ENCODE data around the gene IGSF8.
A peak's percentile ranks its signal among the peaks of the same experiment; 100 is the strongest.

Gene IGSF8

GRCh38 chr1:160084771-160085321 is 13.6 kb downstream of the IGSF8 start:
- no peak for DNase-seq

- peak; percentile 70 for DNase-seq
These were observed 14.2 kb downstream of the IGSF8 start for GRCh38 chr1:160083968-160084770.

DNA sequence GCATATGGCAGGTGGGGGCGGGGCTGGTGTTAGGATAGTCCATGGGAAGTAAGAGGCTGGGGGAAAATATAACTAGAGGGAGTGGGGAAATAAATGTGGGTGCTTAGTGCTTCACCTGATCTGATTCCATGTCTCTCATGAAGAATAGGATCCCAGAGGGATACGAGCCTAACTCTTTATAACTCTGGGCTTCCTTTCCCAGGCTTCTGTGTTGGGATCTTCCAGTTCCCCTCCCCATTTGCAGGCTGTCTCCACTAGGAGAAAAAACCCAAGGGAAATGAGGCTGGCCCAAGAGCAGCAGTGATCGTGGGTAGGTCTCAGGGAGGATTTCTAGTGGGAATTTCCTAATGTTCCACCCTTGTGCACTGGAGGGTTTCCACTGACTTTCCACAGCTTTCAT is 15.5 kb downstream of the IGSF8 start:
- DNase-seq = no peak

DNA sequence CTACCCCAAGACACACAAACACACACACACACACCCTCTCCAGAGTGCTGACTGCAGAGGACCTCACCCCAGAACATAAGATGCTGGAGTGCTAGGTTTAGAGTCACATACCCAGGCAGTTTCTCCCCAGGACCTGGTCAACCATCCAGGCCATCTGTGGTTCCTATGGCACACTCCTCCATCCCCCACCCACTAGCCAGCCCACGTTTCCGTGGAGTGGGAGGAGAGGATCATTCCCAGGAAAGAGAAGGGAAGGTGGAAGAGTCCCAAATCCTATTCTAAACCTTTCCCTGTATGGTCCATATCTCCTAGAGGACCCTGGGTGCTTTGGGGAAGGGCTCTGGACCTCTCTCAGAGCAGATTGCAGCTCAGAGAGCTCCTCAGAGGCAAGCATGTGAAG is 15.9 kb downstream of the IGSF8 start:
- DNase-seq = no peak

DNA sequence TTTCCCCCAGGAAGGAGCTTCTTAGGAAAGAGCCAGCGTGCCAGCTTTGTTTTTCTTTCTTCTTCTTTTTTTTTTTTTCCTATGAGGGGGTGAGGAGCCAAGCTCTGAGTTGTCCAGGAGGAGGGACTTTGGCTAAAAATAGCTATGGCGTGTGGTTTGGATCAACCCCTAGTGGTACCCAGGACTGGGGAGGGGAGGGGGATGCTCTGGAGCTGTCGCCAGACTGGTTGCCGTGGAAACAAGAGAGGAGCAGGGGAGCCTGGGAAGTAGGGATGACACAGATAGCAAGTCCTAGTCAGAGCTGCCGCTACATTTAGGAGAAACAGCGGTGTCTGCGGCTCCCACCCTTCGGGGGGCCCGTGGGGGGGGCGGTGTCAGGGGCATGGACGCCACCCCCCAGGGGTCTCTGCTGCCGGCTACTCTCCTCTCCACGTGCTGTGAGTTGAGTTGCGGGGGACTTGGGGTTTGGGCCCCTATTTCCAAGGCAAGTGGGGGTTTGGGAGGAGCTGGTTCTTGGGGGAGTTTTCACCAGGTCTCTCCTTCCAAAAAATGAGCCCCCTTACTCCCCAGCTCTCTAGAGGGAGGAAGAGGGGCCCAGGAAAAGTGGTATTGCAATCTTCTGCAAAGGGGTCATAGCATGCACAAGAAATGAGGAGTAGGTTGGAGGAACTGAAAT is 17.0 kb downstream of the IGSF8 start, which contains the start of gene KCNJ9:
KCNJ9 (plus strand) TSS at position 278 of the 676 bp plus-strand sequence. CDS start 2,493 bp downstream, outside the sequence.
- DNase-seq = no peak

GRCh38 chr1:160080381-160081100 is 17.9 kb downstream of the IGSF8 start:
- no peak for DNase-seq

GRCh38 chr1:160079448-160079847 is 19.0 kb downstream of the IGSF8 start:
- no peak for DNase-seq

DNA sequence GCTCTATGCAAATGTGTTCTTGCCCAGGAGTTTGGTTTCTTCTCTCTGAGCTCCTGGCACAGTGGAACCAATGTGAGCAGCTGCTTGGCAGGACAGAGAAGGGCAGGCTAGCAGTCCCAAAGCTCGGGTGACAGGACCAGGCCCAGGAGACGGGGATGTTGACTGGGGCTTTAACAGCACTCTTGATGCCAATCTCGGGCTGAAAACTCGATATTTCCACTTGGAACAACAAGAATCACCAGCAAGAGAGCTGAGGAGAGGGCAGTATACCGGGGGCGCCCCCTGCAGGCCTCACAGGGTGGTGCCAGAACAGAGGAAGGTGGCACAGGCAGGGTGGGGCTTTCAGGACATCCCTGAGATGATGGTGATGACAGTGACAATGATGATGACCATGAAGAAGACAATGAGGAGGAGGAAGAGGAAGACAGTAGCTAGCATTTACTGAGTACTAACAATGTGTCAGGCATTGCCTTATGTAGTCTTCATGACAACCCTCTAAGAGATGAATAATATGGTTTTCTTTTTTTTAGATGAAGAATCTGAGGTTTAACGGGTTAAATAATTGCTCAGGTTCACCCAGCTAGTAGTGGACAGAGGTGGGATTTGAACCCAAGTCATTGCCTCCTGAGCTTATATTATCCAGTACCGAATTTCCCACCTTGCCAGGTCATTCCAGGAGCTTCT is 19.8 kb downstream of the IGSF8 start:
- peak; percentile 74 for DNase-seq

DNA sequence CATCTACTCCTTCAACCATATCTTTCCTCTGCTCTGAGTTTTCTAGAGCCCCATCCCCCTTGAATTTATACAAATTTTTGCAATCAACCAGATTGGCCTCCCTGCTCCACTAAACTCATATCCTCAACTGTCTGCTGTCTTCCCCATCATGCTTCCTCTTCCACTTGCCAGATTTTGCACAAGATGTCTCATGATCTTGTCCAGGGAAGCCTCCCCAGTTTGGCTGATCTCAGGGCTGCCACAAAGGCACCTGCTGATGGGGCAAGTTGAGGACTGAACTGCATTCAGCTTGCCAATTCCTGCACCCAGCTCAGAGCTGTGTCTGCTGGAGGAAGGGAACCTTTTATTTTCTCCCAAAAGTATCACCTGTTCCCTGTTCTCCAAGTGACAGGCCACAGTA is 20.9 kb downstream of the IGSF8 start:
- no peak for DNase-seq

- no peak for DNase-seq
These were observed 22.1 kb downstream of the IGSF8 start for GRCh38 chr1:160076295-160076694.

GRCh38 chr1:160075836-160076235 is 22.6 kb downstream of the IGSF8 start:
- no peak for DNase-seq

DNA sequence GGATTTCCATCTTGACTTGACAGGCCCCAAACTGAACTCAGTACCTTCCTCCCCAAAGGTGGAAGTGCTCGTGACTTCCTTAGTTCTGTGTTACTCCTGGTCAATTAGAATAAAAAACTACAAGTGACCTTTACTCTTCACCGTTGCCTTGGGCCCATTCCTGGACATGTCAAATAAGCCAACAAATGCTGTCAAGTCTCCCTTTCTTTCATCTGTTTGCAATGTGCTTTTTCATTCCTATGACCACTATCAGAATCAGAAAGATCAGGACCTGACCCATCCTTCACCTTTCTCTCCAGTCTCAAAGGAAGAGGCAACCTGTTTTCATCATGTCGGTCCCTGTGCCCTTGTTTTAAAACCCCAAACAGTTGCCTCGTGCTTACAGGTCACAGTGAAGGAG is 23.6 kb downstream of the IGSF8 start:
- no peak for DNase-seq

- DNase-seq = no peak
These were observed 27.1 kb downstream of the IGSF8 start for GRCh38 chr1:160071289-160071688.

GRCh38 chr1:160070243-160071163 is 27.9 kb downstream of the IGSF8 start:
- DNase-seq = peak; percentile 66

DNA sequence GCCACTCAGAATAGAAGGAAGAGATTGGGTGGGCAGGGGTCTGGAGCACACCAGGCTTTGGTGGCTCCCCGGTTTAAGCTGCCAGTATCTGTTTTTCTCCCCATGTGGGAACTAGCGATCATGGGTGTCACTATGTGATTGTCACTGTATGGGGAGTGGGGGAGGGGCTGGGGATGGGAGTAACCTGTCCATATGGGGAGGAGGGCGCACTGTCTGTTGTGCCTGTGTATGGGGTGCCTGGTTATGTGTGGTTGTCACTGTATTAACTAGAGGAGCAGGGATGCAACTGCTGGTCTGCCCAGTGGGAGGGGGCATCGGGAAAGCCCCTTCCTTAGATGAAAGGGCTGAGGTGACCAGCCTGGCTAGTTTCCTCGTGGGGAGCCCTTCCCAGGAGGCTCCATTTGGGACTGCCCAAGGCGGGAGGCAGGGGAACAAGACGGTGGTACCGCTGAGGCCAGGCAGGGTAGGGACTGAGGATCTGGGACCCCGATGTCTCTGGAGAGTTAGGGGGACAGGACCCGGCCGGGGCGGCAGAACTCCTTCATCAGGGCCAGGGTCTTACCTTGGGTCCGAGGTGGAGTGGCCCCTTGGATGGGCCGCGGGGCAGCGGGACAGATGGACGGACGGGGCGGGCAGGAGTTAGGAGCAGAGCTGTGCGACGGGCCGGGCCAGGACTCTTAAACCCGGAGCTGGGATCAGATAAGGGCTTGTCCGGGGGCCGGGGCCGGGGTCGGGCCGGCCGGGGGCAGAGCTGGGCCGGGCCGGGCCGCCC is 28.8 kb downstream of the IGSF8 start, which contains the start of gene KCNJ10:
KCNJ10 (minus strand) TSS at position 701 of the 772 bp plus-strand sequence. CDS start 27,628 bp downstream, outside the sequence.
- DNase-seq = peak; percentile 23

DNA sequence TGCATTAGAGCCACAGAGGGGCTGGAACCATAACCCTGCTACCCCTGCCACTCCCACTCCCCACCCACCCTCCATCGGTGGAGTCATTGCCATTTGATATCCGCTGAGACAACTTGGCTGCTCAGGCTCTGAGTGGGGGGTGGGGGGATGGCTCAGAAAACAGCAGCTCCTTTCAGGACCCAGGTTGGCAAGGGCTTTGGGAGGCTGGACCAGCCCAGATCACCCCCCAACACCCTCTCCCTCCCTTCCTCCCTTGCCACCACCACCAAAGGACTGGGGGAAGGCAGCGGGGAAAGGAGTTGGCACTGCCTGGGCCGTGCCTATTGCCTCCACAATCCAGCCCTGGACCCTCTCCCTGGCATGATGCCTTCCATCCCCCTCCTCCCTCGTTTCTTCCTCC is 30.2 kb downstream of the IGSF8 start:
- no peak for DNase-seq

- DNase-seq = no peak
These were observed 31.3 kb downstream of the IGSF8 start for GRCh38 chr1:160066829-160067745.

GRCh38 chr1:160064746-160065145 is 33.7 kb downstream of the IGSF8 start:
- no peak for DNase-seq

DNA sequence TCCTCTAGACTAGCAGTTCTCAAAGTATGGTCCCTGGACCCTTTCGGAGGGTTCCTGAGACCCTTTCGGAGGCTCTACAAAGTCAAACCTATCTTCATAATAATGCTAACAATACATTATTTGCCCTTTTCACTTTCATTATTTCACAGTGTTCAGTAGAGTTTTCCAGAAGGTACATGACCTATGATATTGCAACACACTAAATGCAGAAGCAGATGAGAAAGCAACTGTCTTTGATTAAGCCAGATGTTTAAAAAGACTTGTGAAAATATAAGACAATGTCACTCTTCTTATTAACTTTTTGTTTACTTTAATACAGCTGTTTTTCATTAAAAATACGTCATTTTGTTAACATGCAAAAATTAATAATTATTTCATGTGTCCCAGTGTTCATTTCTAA is 34.3 kb downstream of the IGSF8 start:
- DNase-seq = no peak
